Natural killer cell treated with Interleukin-12 subunit alpha and Interleukin-12 subunit beta and Interleukin-15 and Interleukin-18, amount 100 ng/mL, for 72 hours (primary cell): ENCODE results near the gene MYL10. TPM values are rescaled to one million over a fixed set of nuclear protein-coding genes. Genes with fewer than 3 reads are reported as not detected.
"Not testable (repeated sequence)": the region's sequence is repeated elsewhere in the genome, so short reads cannot be mapped to it uniquely, and the experiment has no call there.

Source experiments
- ATAC-seq, 2 donors: fragments of 150-1000 bp; cut with Tn5 transposase in 1 of 2; sonication (Bioruptor Pico), chemical (Tn5 transposase) in 1 of 2; 2 replicates each; pipeline ENCODE4 v1.10.0; 2021
- DNase-seq: peaks from one replicate; pipeline ENCODE4 v3.0.0; 2022; ENCODE audit warnings: low spot score
- H3K27ac Mint-ChIP-seq, 2 donors: 1 replicate in 1 of 2; 2 replicates in 1 of 2; pipeline ENCODE4 v1.8.0; 2022; ENCODE audit warnings: mixed read lengths in 2 of 2, mild to moderate bottlenecking in 1 of 2, moderate library complexity in 1 of 2
- H3K27me3 Mint-ChIP-seq, 2 donors: 1 replicate in 1 of 2; 2 replicates in 1 of 2; pipeline ENCODE4 v1.8.0; 2022; ENCODE audit warnings: mixed read lengths in 2 of 2
- H3K36me3 Mint-ChIP-seq: one replicate; pipeline ENCODE4 v1.8.0; 2022; ENCODE audit warnings: mixed read lengths
- H3K4me1 Mint-ChIP-seq, 2 donors: 1 replicate in 1 of 2; 2 replicates in 1 of 2; pipeline ENCODE4 v1.8.0; 2022; ENCODE audit warnings: low read depth in 2 of 2, mixed read lengths in 2 of 2, mild to moderate bottlenecking in 1 of 2
- H3K4me3 Mint-ChIP-seq: one replicate; pipeline ENCODE4 v1.8.0; 2022; ENCODE audit warnings: mixed read lengths
- H3K9me3 Mint-ChIP-seq: 2 replicates; pipeline ENCODE4 v1.8.0; 2022; ENCODE audit warnings: mixed read lengths
- total RNA-seq, 2 donors: library from RNA; stranded (reverse); gene quantifications; one replicate each; pipeline ENCODE4 v1.2.3, GENCODE V29; 2022

The MYL10 gene
- total RNA-seq, 2 donors from 2014 or later: not detected

GRCh38 chr7:101604934-101605332 lies 24.2 kb downstream of the MYL10 start:
- not testable (repeated sequence) for H3K9me3 Mint-ChIP-seq, H3K27ac Mint-ChIP-seq, DNase-seq, H3K36me3 Mint-ChIP-seq, H3K4me3 Mint-ChIP-seq, H3K27me3 Mint-ChIP-seq, H3K4me1 Mint-ChIP-seq, ATAC-seq

DNA sequence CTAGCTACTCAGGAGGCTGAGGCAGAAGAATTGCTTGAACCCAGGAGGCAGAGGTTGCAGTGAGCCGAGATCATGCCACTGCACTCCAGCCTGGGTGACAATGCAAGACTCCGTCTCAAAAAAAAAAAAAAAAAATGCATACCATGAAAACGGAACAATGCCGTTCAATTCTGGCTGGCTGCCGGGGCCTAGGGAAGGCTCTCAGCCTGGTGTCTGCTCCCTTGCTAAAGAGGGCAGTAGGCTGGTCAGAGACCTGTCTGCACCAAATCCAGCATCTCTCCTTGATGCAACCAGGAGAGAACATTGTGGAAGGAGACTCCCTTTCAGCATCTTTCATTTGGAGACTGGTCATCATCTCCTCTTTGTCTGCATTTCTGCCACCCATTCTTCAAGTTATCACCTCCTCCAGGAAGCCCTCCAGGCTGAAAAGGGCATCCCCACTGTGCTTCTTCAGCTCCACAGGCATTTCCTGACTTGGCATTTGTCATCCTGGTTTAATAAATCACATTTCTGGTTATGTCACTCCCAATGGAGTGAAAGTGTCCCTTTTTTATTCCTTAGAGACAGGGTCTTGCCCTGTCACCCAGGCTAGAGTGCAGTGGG lies 24.7 kb downstream of the MYL10 start:
- no peaks in the 10 kb centered on the region for H3K9me3 Mint-ChIP-seq
- no peaks in the 10 kb centered on the region for H3K36me3 Mint-ChIP-seq
- DNase-seq (no peak), ATAC-seq (no peak)
- H3K27ac Mint-ChIP-seq: no peak overlapping the region
- H3K4me3 Mint-ChIP-seq: no peak overlapping the region
- H3K27me3 Mint-ChIP-seq: no peaks in the 10 kb centered on the region
- H3K4me1 Mint-ChIP-seq: no peaks in the 10 kb centered on the region

DNA sequence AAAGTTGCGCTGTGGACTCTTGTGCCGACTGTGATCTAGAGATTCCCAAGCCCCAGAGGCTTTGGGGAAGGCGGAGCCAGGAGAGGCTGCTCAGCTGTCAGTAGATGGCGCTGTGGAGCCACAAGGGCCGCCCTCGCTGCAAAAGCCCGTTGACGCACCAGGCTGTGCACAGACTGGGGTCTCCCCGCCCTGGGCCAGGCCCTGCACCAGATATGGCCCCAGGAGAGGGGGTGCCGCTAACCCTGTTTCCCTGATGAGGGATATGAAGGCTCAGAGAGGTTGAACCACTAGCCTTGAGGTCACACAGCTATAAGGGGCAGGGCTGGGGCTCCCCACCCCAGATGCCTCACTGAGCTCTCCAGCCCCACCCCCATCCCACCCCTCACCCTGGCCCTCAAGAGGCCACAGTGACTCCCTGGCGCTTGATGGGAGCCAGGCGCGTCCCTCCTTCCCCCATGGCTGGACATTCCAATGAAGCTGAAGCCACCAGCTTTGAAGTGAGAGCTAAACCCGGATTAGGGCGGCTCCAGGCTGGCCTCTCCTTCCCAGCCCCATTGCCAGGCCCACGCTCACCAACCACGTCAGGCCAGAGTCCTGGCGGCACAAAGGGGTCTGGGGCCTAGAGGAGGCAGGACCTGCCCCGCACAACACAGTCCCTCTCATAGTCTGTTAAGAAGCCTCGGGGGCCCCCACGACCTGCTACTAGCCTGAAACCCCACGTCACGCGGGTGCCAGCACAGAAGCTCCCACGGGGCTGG lies 26.4 kb downstream of the MYL10 start:
- peak; percentile 72 to 73 for ATAC-seq
- Mint-ChIP-seq H3K4me1 (no peaks in the 10 kb centered on the region), H3K9me3 (no peaks in the 10 kb centered on the region), H3K27me3 (no peaks in the 10 kb centered on the region), H3K4me3 (no peak overlapping the region), H3K27ac (no peak overlapping the region), H3K36me3 (no peaks in the 10 kb centered on the region)
- no peak for DNase-seq

DNA sequence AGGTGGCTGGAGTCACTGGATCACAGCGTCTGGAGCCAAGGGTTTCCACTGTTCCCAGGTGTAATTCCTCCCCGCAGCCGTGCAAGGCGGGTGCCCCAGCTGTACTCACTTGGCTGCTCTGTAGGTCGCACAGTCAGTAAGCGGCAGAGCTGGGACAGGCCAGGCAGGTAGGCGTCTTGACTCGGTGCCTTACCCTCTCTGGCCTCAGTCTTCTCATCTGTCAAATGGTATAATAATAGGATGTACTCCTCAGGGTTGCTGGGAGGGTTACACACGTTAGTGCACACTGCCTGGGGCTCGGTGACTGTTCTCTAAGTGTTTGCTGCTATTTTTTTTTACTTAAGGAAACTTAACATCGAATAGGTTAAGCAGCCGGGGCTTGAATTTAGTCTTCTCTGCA lies 27.0 kb downstream of the MYL10 start:
- H3K36me3 Mint-ChIP-seq: no peaks in the 10 kb centered on the region

DNA sequence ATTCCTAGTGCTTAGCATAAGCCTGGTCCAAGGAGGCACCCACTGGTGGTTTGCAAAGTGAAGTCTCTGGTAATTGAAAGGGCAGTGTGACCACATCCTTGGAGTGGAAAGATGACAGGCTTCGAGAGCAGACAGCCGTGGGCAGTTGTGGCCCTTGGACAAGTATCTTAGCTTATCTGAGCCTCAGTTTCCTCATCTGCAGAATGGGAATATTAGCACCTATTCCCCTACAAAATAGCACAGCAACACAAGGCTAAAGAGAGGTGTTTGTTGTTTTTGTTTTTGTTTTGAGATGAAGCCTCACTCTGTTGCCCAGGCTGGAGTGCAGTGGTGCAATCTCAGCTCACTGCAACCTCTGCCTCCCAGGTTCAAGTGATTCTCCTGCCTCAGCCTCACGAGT lies 29.3 kb downstream of the MYL10 start:
- Mint-ChIP-seq H3K9me3 (no peaks in the 10 kb centered on the region), H3K4me3 (no peak overlapping the region), H3K36me3 (no peaks in the 10 kb centered on the region), H3K27me3 (no peaks in the 10 kb centered on the region), H3K4me1 (no peaks in the 10 kb centered on the region), H3K27ac (no peak overlapping the region)
- DNase-seq (no peak), ATAC-seq (no peak)

More for the DNA sequence above, 27.0 kb downstream of the MYL10 start:
- H3K4me3 Mint-ChIP-seq: no peak overlapping the region
- no peaks in the 10 kb centered on the region for H3K4me1 Mint-ChIP-seq
- H3K27me3 Mint-ChIP-seq: no peaks in the 10 kb centered on the region
- no peaks in the 10 kb centered on the region for H3K9me3 Mint-ChIP-seq
- ATAC-seq: no peak
- no peak for DNase-seq
- no peak overlapping the region for H3K27ac Mint-ChIP-seq

- Mint-ChIP-seq H3K4me3 (no peak overlapping the region), H3K27ac (no peak overlapping the region), H3K36me3 (no peaks in the 10 kb centered on the region), H3K4me1 (no peaks in the 10 kb centered on the region), H3K27me3 (no peaks in the 10 kb centered on the region), H3K9me3 (no peaks in the 10 kb centered on the region)
- ATAC-seq (no peak), DNase-seq (no peak)
Observed at GRCh38 chr7:101598986-101599771, 29.9 kb downstream of the MYL10 start.

- Mint-ChIP-seq H3K9me3 (no peaks in the 10 kb centered on the region), H3K27me3 (no peaks in the 10 kb centered on the region), H3K4me3 (no peak overlapping the region), H3K36me3 (no peaks in the 10 kb centered on the region), H3K27ac (no peak overlapping the region), H3K4me1 (no peaks in the 10 kb centered on the region)
- no peak for ATAC-seq
- no peak for DNase-seq
Observed at GRCh38 chr7:101598422-101598985, 30.6 kb downstream of the MYL10 start.

- DNase-seq (no peak), ATAC-seq (no peak)
- H3K27ac Mint-ChIP-seq: no peak overlapping the region
- H3K27me3 Mint-ChIP-seq: no peaks in the 10 kb centered on the region
- no peaks in the 10 kb centered on the region for H3K4me1 Mint-ChIP-seq
- no peaks in the 10 kb centered on the region for H3K36me3 Mint-ChIP-seq
- no peaks in the 10 kb centered on the region for H3K9me3 Mint-ChIP-seq
- no peak overlapping the region for H3K4me3 Mint-ChIP-seq
Observed at GRCh38 chr7:101597941-101598340, 31.2 kb downstream of the MYL10 start.

DNA sequence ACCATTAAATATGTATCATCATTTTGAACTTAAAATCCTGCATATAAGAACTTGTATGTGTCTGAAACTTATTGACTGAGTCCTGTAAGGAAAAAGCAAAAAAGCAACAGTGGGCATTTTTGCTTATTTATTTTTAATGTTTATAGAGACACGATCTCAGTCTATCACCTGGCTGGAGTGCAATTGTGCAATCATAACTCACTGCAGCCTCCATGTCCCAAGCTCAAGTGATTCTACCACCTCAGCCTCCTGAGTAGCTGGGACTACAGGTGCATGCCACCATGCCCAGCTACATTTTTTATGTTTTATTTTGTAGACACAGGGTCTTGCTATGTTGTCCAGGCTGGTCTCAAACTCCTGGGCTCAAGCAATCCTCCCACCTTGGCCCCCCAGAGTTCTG lies 32.2 kb downstream of the MYL10 start:
- DNase-seq (no peak), ATAC-seq (no peak)
- Mint-ChIP-seq H3K36me3 (no peaks in the 10 kb centered on the region), H3K27me3 (peaks cover 4 to 7% of the 10 kb centered on the region in 2 donors), H3K27ac (no peak overlapping the region), H3K4me3 (no peak overlapping the region), H3K9me3 (no peaks in the 10 kb centered on the region), H3K4me1 (no peaks in the 10 kb centered on the region)

DNA sequence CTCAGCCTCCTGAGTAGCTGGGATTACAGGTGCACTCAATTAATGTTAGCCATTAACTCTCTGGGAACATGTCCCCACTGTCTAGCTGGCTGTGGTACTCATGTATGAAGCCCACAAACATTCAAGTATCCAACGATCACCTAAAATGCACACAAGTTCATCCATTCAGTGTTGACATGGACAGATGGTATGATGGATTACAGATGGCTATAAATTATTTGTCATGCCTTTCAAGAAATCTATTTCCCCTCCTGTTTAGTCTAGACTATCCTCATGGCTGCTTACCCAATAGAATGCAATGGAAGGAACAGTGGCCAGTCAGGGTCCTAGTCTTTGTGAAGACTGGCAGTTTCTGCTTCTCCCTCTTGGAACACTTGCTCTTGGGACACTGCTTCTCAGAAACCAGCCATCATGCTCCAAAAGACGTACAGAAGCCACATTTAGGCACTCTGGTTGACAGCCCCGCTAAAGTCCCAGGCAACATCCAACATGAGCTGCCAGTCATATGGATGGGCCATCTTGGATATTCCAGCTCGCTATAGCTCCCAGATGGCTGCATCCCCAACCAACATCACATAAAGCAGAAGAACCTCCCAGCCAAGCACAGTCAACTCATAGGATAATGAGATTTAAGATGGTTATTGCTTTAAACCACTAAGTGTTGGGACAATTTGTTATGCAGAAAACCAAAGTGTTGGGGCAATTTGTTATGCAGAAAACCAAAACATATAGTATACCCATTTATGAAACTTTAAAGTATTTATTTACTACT lies 33.1 kb downstream of the MYL10 start:
- Mint-ChIP-seq H3K4me1 (no peaks in the 10 kb centered on the region), H3K4me3 (no peak overlapping the region), H3K27me3 (peaks cover 4 to 9% of the 10 kb centered on the region in 2 donors), H3K27ac (no peak overlapping the region), H3K9me3 (no peaks in the 10 kb centered on the region), H3K36me3 (no peaks in the 10 kb centered on the region)
- DNase-seq (no peak), ATAC-seq (no peak)

DNA sequence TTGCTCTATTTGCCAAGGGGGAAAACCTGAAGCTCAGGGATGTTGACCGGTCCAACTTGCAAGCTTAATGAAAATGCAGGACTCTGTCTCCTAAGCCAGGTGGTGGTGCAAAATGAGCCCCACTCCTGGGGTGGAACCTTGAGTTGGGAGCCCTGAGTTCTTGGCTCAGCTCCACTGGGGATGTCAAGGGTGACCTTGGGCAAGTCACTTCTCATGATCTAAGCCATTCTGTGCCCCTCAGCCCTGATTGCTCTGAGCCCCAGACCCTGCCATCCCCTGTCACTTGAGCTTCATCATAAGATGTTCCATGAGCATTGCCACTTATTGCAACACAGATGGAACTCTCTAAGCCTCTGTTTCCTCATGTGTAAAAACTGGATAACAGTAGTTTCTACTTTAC lies 33.9 kb downstream of the MYL10 start:
- Mint-ChIP-seq H3K9me3 (no peaks in the 10 kb centered on the region), H3K27ac (no peak overlapping the region), H3K4me3 (no peak overlapping the region), H3K4me1 (no peaks in the 10 kb centered on the region), H3K27me3 (peaks cover 4 to 9% of the 10 kb centered on the region in 2 donors), H3K36me3 (no peaks in the 10 kb centered on the region)
- DNase-seq (no peak), ATAC-seq (no peak)

DNA sequence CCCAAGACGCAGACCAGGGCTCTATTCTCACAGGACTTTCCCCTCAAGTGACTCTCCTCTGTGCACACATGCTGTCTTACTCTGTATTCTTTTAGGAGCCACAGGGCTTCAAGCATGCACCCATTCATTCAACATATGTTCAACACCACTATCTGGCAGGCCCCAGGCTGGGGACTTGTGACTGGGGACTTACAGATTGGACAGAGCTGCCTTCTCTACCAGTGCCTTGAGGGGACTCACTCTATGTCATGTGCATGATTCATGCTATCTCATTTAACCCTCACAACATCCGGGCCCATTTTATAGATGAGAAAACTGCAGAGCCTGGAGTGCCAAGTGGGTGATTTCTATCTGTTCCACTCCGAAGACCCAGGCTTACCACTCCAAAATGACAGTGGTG lies 34.3 kb downstream of the MYL10 start:
- ATAC-seq: no peak
- H3K4me3 Mint-ChIP-seq: no peak overlapping the region
- no peaks in the 10 kb centered on the region for H3K9me3 Mint-ChIP-seq
- no peaks in the 10 kb centered on the region for H3K4me1 Mint-ChIP-seq
- peaks cover 4 to 9% of the 10 kb centered on the region in 2 donors for H3K27me3 Mint-ChIP-seq
- DNase-seq: no peak
- H3K27ac Mint-ChIP-seq: no peak overlapping the region
- no peaks in the 10 kb centered on the region for H3K36me3 Mint-ChIP-seq

DNA sequence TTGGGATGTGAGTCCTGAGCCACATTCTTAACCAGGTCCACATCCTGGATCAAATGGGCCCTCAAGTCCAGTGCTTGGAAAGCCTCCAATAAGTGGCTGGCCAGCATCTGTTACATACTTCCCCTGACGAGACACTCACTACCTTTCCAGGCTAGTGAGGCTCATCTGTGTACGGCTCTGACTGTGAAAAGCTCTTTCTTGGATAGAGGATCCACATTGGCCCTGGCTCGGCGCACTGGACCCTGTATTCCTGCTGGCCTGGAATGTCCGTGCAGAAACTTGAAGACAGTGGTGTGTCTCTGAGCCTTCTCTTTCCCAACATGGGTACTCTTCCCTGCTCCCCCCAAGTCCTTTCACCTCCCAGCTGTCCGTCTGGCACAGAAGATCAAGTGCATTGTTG lies 35.5 kb downstream of the MYL10 start:
- Mint-ChIP-seq H3K9me3 (no peaks in the 10 kb centered on the region), H3K27ac (no peak overlapping the region), H3K4me1 (no peaks in the 10 kb centered on the region), H3K36me3 (no peaks in the 10 kb centered on the region), H3K4me3 (no peak overlapping the region), H3K27me3 (peaks cover 4 to 9% of the 10 kb centered on the region in 2 donors)
- ATAC-seq (no peak), DNase-seq (no peak)
